ENCODE measurements around the gene LYPLAL1. TPM values are rescaled to one million over a fixed set of nuclear protein-coding genes. Genes with fewer than 3 reads are reported as not detected.

LYPLAL1 gene
- 14.9 to 23.6 TPM (median 22.1 TPM) in 5 replicates for total RNA-seq (2022; extraction: Qiagen RNA extraction; ENCODE audit: low read depth)

DNA sequence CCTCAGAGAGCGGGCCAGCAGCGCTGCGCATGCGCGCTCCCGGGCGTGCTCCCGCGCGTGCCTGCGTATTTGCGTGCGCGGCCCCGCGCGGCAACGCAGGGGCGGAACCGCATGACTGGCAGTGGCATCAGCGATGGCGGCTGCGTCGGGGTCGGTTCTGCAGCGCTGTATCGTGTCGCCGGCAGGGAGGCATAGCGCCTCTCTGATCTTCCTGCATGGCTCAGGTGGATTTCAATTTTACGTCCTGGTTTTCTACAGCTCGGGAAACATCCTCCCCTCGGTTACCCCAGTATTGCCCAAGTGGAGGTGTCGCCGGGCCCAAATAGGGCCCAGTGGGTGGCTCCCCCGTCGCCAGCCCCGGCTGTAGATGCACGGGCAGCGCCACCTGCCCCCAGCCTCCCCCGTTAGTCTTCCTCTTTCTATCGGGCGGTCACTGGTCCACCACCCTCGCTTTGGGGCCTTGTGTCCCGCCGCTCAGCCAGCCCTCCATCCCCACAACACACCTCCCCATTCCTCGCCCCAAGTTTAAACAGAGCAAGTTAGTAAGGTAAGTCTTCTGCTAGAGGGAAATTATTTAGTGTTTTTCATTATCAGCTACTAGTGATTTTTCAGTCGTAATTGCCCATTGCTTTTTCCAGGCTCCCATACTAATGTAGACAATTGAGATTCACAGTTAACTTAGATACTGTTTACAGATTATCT is at the start of gene LYPLAL1:
TSS of gene LYPLAL1 (plus strand) at position 121 of the 702 bp plus-strand sequence. CDS start at position 134, 13 bp downstream.

All from A549 treated with CpdA at 1 μM for 4 hours (cell line).